ENCODE measurements around the gene RNASE11.

Gene RNASE11

GRCh38 chr14:20564501-20564997 is 23.3 kb downstream of the RNASE11 start:
- H3K4me3 ChIP-seq (ENCODE audit: low read depth, low read length), result no peak overlapping the region
- no peak for TF ChIP-seq CTCF (IDR thresholded peaks at IDR 0.05; ENCODE audit: low read depth, low read length, missing control alignments)
- H3K27ac ChIP-seq, result no peak overlapping the region
- H3K36me3 ChIP-seq (replicated peaks), result no peaks in the 10 kb centered on the region
- no peaks in the 10 kb centered on the region for H3K27me3 ChIP-seq (replicated peaks)
- no peak for DNase-seq
- in situ Hi-C loops (cut with HindIII; ENCODE audit: low pct_ligation_motif_present, low sequenced_read_pairs), result no loop called here

- TF ChIP-seq CTCF (IDR thresholded peaks at IDR 0.05; ENCODE audit: low read depth, low read length, missing control alignments), result no peak
- no peak overlapping the region for H3K27ac ChIP-seq
- H3K27me3 ChIP-seq (replicated peaks), result no peaks in the 10 kb centered on the region
- DNase-seq, result no peak
- no peaks in the 10 kb centered on the region for H3K36me3 ChIP-seq (replicated peaks)
- no peak overlapping the region for H3K4me3 ChIP-seq (ENCODE audit: low read depth, low read length)
- in situ Hi-C loops (cut with HindIII; ENCODE audit: low pct_ligation_motif_present, low sequenced_read_pairs), result no loop called here
Measured at GRCh38 chr14:20563971-20564370, 23.8 kb downstream of the RNASE11 start.

GRCh38 chr14:20560961-20561360 is 26.8 kb downstream of the RNASE11 start, which contains the start of gene RNASE9:
Gene RNASE9 (minus strand): TSS chr14:20561047.
- no peak within 1 kb of the TSS for H3K27ac ChIP-seq
- no peak within 1 kb of the TSS for H3K4me3 ChIP-seq (ENCODE audit: low read depth, low read length)
- TF ChIP-seq CTCF (IDR thresholded peaks at IDR 0.05; ENCODE audit: low read depth, low read length, missing control alignments), result no peak
- no peaks in the 10 kb centered on the region for H3K27me3 ChIP-seq (replicated peaks)
- in situ Hi-C loops (cut with HindIII; ENCODE audit: low pct_ligation_motif_present, low sequenced_read_pairs), result no loop called here
- H3K36me3 ChIP-seq (replicated peaks), result no peaks in the 10 kb centered on the region
- DNase-seq, result no peak

DNA sequence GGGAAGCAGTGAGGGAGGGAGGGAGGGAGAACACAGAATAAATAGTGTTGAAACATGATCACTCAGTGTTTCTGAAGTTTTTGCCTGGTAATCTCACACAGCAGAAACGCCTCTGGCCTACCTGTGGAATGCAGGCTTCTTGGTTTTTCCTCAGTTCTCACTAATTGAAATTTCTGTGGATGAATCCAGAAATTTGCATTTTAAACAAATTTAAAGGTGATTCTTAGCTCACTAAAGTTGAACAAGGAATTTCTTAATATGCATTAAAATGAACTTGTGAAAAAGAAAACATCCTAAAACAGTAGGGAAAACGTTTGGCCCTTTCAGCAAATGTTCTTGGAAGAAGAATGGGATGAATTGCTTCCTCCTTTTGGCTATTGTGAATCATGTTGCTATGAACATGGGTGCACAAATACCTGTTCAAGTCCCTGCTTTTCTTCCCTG is 28.3 kb downstream of the RNASE11 start:
- Histone ChIP-seq H3K27me3 (replicated peaks) (no peaks in the 10 kb centered on the region), H3K27ac (no peak overlapping the region), H3K4me3 (ENCODE audit: low read depth, low read length) (no peak overlapping the region), H3K36me3 (replicated peaks) (no peaks in the 10 kb centered on the region)
- no peak for DNase-seq
- TF ChIP-seq CTCF (IDR thresholded peaks at IDR 0.05; ENCODE audit: low read depth, low read length, missing control alignments), result no peak
- in situ Hi-C loops (cut with HindIII; ENCODE audit: low pct_ligation_motif_present, low sequenced_read_pairs), result no loop called here

GRCh38 chr14:20557212-20557542 is 30.6 kb downstream of the RNASE11 start:
- in situ Hi-C loops (cut with HindIII; ENCODE audit: low pct_ligation_motif_present, low sequenced_read_pairs), result no loop called here
- Histone ChIP-seq H3K27ac (no peak overlapping the region), H3K36me3 (replicated peaks) (no peaks in the 10 kb centered on the region), H3K4me3 (ENCODE audit: low read depth, low read length) (no peak overlapping the region), H3K27me3 (replicated peaks) (no peaks in the 10 kb centered on the region)
- no peak for DNase-seq
- TF ChIP-seq CTCF (IDR thresholded peaks at IDR 0.05; ENCODE audit: low read depth, low read length, missing control alignments), result no peak

GRCh38 chr14:20556500-20557211 is 31.1 kb downstream of the RNASE11 start:
- Histone ChIP-seq H3K27me3 (replicated peaks) (no peaks in the 10 kb centered on the region), H3K27ac (no peak overlapping the region), H3K4me3 (ENCODE audit: low read depth, low read length) (no peak overlapping the region), H3K36me3 (replicated peaks) (no peaks in the 10 kb centered on the region)
- DNase-seq, result no peak
- in situ Hi-C loops (cut with HindIII; ENCODE audit: low pct_ligation_motif_present, low sequenced_read_pairs), result no loop called here
- TF ChIP-seq CTCF (IDR thresholded peaks at IDR 0.05; ENCODE audit: low read depth, low read length, missing control alignments), result no peak

Measured in brain microvascular endothelial cell (primary cell).